Esophagus muscularis mucosa (tissue), 4 donors: Measurements from ENCODE around the gene DOCK10. TPM values are rescaled to one million over a fixed set of nuclear protein-coding genes. Genes with fewer than 3 reads are reported as not detected.
A peak's percentile ranks its signal among the peaks of the same experiment; 100 is the strongest.

Source experiments
- DNase-seq: peaks from one replicate; pipeline ENCODE4 v3.0.0-alpha.2; 2017; ENCODE audit errors: extremely low spot score
- H3K27ac ChIP-seq, 4 donors: fragments of 200-600 bp; sonication (generic); replicated peaks in 1 of 4; 1 replicate in 3 of 4; 2 replicates in 1 of 4; pipeline ENCODE4 v1.5.1; 2016 to 2019; ENCODE audit warnings: mild to moderate bottlenecking in 1 of 4
- H3K27me3 ChIP-seq, 4 donors: fragments of 200-600 bp; sonication (generic); one replicate each; pipeline versions ENCODE4 v1.5.1 to v1.6.0; 2016 to 2019
- H3K36me3 ChIP-seq, 4 donors: fragments of 200-600 bp; sonication (generic); one replicate each; pipeline ENCODE4 v1.5.1; 2016 to 2019
- H3K4me1 ChIP-seq, 4 donors: fragments of 200-600 bp; sonication (generic); one replicate each; pipeline ENCODE4 v1.5.1; 2016 to 2019
- H3K4me3 ChIP-seq, 4 donors: fragments of 200-600 bp; sonication (generic); 1 replicate in 2 of 4; 2 replicates in 2 of 4; pipeline ENCODE4 v1.5.1; 2016 to 2019; ENCODE audit warnings: mild to moderate bottlenecking in 4 of 4, moderate library complexity in 1 of 4
- H3K9me3 ChIP-seq, 4 donors: fragments of 200-600 bp; sonication (generic); 1 replicate in 3 of 4; 2 replicates in 1 of 4; pipeline ENCODE4 v1.5.1; 2016 to 2019
- CTCF ChIP-seq, 3 experiments: fragments of 200-600 bp in 2 of 3; fragments of 450-650 bp in 1 of 3; sonication (generic) in 2 of 3; IDR thresholded peaks; one replicate each; pipeline ENCODE4 v1.5.1; 2017 to 2019; ENCODE audit warnings: antibody characterized with exemption in 3 of 3, mild to moderate bottlenecking in 2 of 3, moderate library complexity in 1 of 3
- EP300 ChIP-seq: sonication (generic); formaldehyde crosslinking; IDR thresholded peaks from one replicate; pipeline ENCODE4 v1.6.1; 2017; ENCODE audit warnings: antibody characterized with exemption
- POLR2A ChIP-seq: fragments of 450-650 bp; IDR thresholded peaks from one replicate; pipeline ENCODE4 v1.6.1; 2017; ENCODE audit warnings: antibody characterized with exemption, moderate library complexity, mild to moderate bottlenecking, low read depth
- POLR2AphosphoS5 ChIP-seq, 2 donors: sonication (generic); formaldehyde crosslinking; IDR thresholded peaks; one replicate each; pipeline ENCODE4 v1.6.1; 2017; ENCODE audit warnings: antibody characterized with exemption in 2 of 2
- WGBS: methylation state at CpG from one replicate; pipeline ENCODE4 v1.1.5; 2018; 5-methylcytosine and 5-hydroxymethylcytosine counted together
- intact Hi-C: fragments of 100-400 bp; cut with DNase I; formaldehyde crosslinking; loops from one replicate; pipeline ENCODE4 v1.15.1; 2023
- total RNA-seq, 4 donors: library from RNA; depleted of rRNA; stranded (reverse); fragments of >200 nt; gene quantifications; one replicate each; pipeline versions ENCODE4 v1.1.0 to v1.2.1, GENCODE V29; 2016

The DOCK10 gene
- total RNA-seq, 4 donors from 2014 or later, result 1.9 to 11.6 (median 6.3) TPM

GRCh38 chr2:224861266-224861665, 181.0 kb downstream of the DOCK10 start:
- TF ChIP-seq POLR2AphosphoS5 (IDR thresholded peaks at IDR 0.05), result no peak
- no peak for TF ChIP-seq POLR2A
- TF ChIP-seq CTCF (IDR thresholded peaks at IDR 0.05), result no peak
- TF ChIP-seq EP300, result no peak
- WGBS, result 84% methylated on average over 4 of the region's 4 CpGs
- H3K4me3 ChIP-seq, result no peak overlapping the region
- H3K9me3 ChIP-seq, result no peaks in the 10 kb centered on the region
- no peaks in the 10 kb centered on the region for H3K27me3 ChIP-seq
- no peaks in the 10 kb centered on the region for H3K36me3 ChIP-seq
- H3K27ac ChIP-seq, result no peak overlapping the region
- intact Hi-C loops, result no loop called here
- no peaks in the 10 kb centered on the region for H3K4me1 ChIP-seq
- DNase-seq, result no peak

GRCh38 chr2:224860786-224861185, 181.5 kb downstream of the DOCK10 start:
- no peaks in the 10 kb centered on the region for H3K27me3 ChIP-seq
- H3K36me3 ChIP-seq, result no peaks in the 10 kb centered on the region
- DNase-seq, result no peak
- no peak overlapping the region for H3K27ac ChIP-seq
- no peak overlapping the region for H3K4me3 ChIP-seq
- intact Hi-C loops, result no loop called here
- H3K9me3 ChIP-seq, result no peaks in the 10 kb centered on the region
- TF ChIP-seq POLR2AphosphoS5 (IDR thresholded peaks at IDR 0.05), result no peak
- no peak for TF ChIP-seq POLR2A
- no peak for TF ChIP-seq EP300
- no peak for TF ChIP-seq CTCF (IDR thresholded peaks at IDR 0.05)
- no peaks in the 10 kb centered on the region for H3K4me1 ChIP-seq

GRCh38 chr2:224851811-224852210, 190.5 kb downstream of the DOCK10 start:
- intact Hi-C loops, result no loop called here
- H3K27me3 ChIP-seq, result no peaks in the 10 kb centered on the region
- TF ChIP-seq POLR2AphosphoS5 (IDR thresholded peaks at IDR 0.05) (no peak), CTCF (IDR thresholded peaks at IDR 0.05) (no peak), EP300 (no peak)
- WGBS, result 72% methylated on average over 12 of the region's 12 CpGs
- peaks cover 0 to 6% (median 0%) of the 10 kb centered on the region in 4 donors for H3K4me1 ChIP-seq
- DNase-seq, result peak; percentile 66
- no peaks in the 10 kb centered on the region for H3K36me3 ChIP-seq
- no peaks in the 10 kb centered on the region for H3K9me3 ChIP-seq
- H3K4me3 ChIP-seq, result no peak overlapping the region
- H3K27ac ChIP-seq, result no peak overlapping the region

- Histone ChIP-seq H3K36me3 (no peaks in the 10 kb centered on the region), H3K27me3 (no peaks in the 10 kb centered on the region), H3K4me3 (no peak overlapping the region), H3K9me3 (no peaks in the 10 kb centered on the region), H3K4me1 (peaks cover 0 to 6% (median 0%) of the 10 kb centered on the region in 4 donors), H3K27ac (no peak overlapping the region)
- TF ChIP-seq POLR2AphosphoS5 (IDR thresholded peaks at IDR 0.05) (no peak), POLR2A (no peak), EP300 (no peak), CTCF (IDR thresholded peaks at IDR 0.05) (no peak)
- DNase-seq, result peak; percentile 74
- 93% methylated on average over 1 of the region's 1 CpG for WGBS
- intact Hi-C loops, result no loop called here
Observed at GRCh38 chr2:224850081-224850480, 192.2 kb downstream of the DOCK10 start.

- no peaks in the 10 kb centered on the region for H3K36me3 ChIP-seq
- H3K27me3 ChIP-seq, result no peaks in the 10 kb centered on the region
- peaks cover 0 to 6% (median 0%) of the 10 kb centered on the region in 4 donors for H3K4me1 ChIP-seq
- H3K9me3 ChIP-seq, result no peaks in the 10 kb centered on the region
- peak; percentile 31 for DNase-seq
- 79% methylated on average over 6 of the region's 6 CpGs for WGBS
- H3K27ac ChIP-seq, result no peak overlapping the region
- intact Hi-C loops, result no loop called here
- no peak overlapping the region for H3K4me3 ChIP-seq
- TF ChIP-seq POLR2A (no peak), CTCF (IDR thresholded peaks at IDR 0.05) (no peak), EP300 (no peak), POLR2AphosphoS5 (IDR thresholded peaks at IDR 0.05) (no peak)
Observed at GRCh38 chr2:224849264-224849663, 193.0 kb downstream of the DOCK10 start.
